Activated CD8-positive, alpha-beta T cell treated with anti-CD3 and anti-CD28 coated beads for 36 hours (primary cell): Measurements from ENCODE around the gene NEK6. TPM values are rescaled to one million over a fixed set of nuclear protein-coding genes. Genes with fewer than 3 reads are reported as not detected.
"Not testable (repeated sequence)": the region's sequence is repeated elsewhere in the genome, so short reads cannot be mapped to it uniquely, and the experiment has no call there.

Source experiments
- ATAC-seq: fragments of 200-7000 bp; cut with Tn5 transposase; one replicate; pipeline ENCODE4 v1.10.0; 2021; ENCODE audit warnings: mild to moderate bottlenecking, moderate library complexity
- CTCF ChIA-PET: fragments of 350-600 bp; sonication (Branson Sonifier 250); formaldehyde crosslinking; loops from one replicate; lab custom pipeline; 2021; ENCODE audit warnings: antibody characterized with exemption; lab: Charles Lee
- POLR2A ChIA-PET: fragments of 350-600 bp; sonication (Branson Sonifier 250); formaldehyde crosslinking; loops from one replicate; lab custom pipeline; 2021; ENCODE audit warnings: antibody characterized with exemption; lab: Charles Lee
- DNase-seq: peaks from one replicate; pipeline ENCODE4 v3.0.0-alpha.2; 2020
- H3K27ac Mint-ChIP-seq: one replicate; pipeline ENCODE4 v1.8.0; 2021; ENCODE audit warnings: mild to moderate bottlenecking, mixed read lengths
- H3K27me3 Mint-ChIP-seq: one replicate; pipeline ENCODE4 v1.8.0; 2021; ENCODE audit warnings: mixed read lengths
- H3K36me3 Mint-ChIP-seq: one replicate; pipeline ENCODE4 v1.8.0; 2021; ENCODE audit warnings: low read depth, mixed read lengths
- H3K4me1 Mint-ChIP-seq: one replicate; pipeline ENCODE4 v1.8.0; 2021; ENCODE audit warnings: low read depth, mixed read lengths
- H3K4me3 Mint-ChIP-seq: one replicate; pipeline ENCODE4 v1.8.0; 2021; ENCODE audit warnings: mild to moderate bottlenecking, moderate library complexity, mixed read lengths
- H3K9me3 Mint-ChIP-seq: one replicate; pipeline ENCODE4 v1.8.0; 2021; ENCODE audit warnings: mixed read lengths
- intact Hi-C: fragments of 100-400 bp; cut with micrococcal nuclease; formaldehyde crosslinking; loops from one replicate; pipeline ENCODE4 v1.10.0; 2022
- total RNA-seq, 2 experiments: library from RNA; stranded (reverse); gene quantifications; one replicate each; pipeline ENCODE4 v1.2.3, GENCODE V29; 2021
- TF ChIP-seq, protein P1 (sequence below): fragments of 200-600 bp; IDR thresholded peaks from one replicate; pipeline ENCODE4 v1.8.0; 2022; ENCODE audit warnings: antibody characterized with exemption, mild to moderate bottlenecking

The NEK6 gene
- total RNA-seq, 2 experiments from 2014 or later: 20.2 to 21.8 TPM

DNA sequence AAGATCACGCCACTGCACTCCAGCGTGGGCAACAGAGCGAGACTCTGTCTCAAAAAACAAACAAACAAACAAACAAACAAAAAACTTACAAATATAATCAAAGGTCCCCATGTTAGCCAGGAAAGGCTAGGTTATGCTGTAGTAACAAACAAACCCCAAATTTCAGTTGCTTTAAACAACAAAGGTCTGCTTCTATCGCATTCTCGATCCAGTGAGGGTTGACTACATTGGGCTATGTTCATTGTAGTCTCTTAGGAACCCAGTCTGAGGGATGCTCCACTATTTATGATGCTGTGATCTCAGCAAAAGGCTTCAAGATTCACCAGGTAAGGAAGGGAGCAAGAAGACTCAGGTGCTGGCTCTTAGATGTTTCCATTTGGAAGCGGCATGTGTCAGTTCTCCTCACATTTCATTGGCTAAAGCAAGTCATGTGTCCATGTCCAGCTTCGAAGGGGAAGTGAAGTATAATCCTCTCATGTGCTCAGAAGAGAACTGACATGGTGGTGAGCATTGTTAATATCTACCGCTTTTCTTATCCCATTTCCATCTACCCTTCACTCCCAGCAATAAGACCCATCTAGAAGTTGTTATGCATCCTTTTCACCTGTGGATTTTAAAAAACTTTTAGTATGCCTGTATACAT, 26.5 kb upstream of the NEK6 start:
- no peaks in the 10 kb centered on the region for H3K4me1 Mint-ChIP-seq
- no peaks in the 10 kb centered on the region for H3K36me3 Mint-ChIP-seq
- intact Hi-C loops: no loop called here
- CTCF ChIA-PET: no interaction called here
- no peak for ATAC-seq
- no peak for DNase-seq
- no peaks in the 10 kb centered on the region for H3K9me3 Mint-ChIP-seq
- POLR2A ChIA-PET: no interaction called here
- no peak overlapping the region for H3K27ac Mint-ChIP-seq
- H3K4me3 Mint-ChIP-seq: no peak overlapping the region
- TF ChIP-seq, protein P1, sequence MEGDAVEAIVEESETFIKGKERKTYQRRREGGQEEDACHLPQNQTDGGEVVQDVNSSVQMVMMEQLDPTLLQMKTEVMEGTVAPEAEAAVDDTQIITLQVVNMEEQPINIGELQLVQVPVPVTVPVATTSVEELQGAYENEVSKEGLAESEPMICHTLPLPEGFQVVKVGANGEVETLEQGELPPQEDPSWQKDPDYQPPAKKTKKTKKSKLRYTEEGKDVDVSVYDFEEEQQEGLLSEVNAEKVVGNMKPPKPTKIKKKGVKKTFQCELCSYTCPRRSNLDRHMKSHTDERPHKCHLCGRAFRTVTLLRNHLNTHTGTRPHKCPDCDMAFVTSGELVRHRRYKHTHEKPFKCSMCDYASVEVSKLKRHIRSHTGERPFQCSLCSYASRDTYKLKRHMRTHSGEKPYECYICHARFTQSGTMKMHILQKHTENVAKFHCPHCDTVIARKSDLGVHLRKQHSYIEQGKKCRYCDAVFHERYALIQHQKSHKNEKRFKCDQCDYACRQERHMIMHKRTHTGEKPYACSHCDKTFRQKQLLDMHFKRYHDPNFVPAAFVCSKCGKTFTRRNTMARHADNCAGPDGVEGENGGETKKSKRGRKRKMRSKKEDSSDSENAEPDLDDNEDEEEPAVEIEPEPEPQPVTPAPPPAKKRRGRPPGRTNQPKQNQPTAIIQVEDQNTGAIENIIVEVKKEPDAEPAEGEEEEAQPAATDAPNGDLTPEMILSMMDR: no peak
- H3K27me3 Mint-ChIP-seq: peaks cover 7% of the 10 kb centered on the region

DNA sequence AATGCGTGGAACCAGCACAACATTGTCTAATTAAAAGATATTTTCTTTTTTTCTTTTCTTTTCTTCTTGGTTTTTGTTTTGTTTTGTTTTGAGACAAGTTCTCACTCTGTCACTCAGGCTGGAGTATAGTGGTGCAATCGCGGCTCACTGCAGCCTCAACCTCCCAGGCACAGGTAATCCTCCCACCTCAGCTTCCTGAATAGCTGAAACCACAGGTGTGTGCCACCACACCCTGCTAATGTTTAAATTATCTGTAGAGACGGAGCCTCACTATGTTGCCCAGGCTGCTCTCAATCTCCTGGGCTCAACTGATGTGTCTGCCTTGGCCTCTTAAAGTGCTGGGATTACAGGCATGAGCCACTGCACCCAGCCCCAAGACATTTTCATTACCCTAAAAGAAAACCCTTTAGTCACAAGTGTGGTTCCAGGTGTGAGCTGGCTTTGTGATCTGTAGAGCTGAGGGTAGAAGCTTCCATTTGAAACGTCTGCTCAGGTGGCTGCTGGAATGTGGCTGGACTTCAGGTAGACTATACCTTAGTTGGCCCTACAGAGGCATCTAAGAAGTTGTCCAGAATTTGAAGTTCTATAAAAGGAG, 19.1 kb upstream of the NEK6 start:
- intact Hi-C loops: no loop called here
- TF ChIP-seq, protein P1: no peak
- Mint-ChIP-seq H3K27me3 (peaks cover 9% of the 10 kb centered on the region), H3K4me3 (no peak overlapping the region), H3K9me3 (peaks cover 1% of the 10 kb centered on the region), H3K4me1 (peaks cover 37% of the 10 kb centered on the region), H3K36me3 (no peaks in the 10 kb centered on the region), H3K27ac (peak overlapping the region; percentile 75)
- peak; percentile 32 for DNase-seq
- POLR2A ChIA-PET: interaction anchor here (1.2 kb wide), 1 partner anchor 9 kb away, joined by 3 read pairs; no protein-coding TSS in a partner anchor
- ATAC-seq: peak; percentile 71
- CTCF ChIA-PET: interaction anchor here (1.4 to 1.5 kb wide), 2 partner anchors 9 to 112 kb away, joined by 3 to 7 read pairs; no protein-coding TSS in a partner anchor

DNA sequence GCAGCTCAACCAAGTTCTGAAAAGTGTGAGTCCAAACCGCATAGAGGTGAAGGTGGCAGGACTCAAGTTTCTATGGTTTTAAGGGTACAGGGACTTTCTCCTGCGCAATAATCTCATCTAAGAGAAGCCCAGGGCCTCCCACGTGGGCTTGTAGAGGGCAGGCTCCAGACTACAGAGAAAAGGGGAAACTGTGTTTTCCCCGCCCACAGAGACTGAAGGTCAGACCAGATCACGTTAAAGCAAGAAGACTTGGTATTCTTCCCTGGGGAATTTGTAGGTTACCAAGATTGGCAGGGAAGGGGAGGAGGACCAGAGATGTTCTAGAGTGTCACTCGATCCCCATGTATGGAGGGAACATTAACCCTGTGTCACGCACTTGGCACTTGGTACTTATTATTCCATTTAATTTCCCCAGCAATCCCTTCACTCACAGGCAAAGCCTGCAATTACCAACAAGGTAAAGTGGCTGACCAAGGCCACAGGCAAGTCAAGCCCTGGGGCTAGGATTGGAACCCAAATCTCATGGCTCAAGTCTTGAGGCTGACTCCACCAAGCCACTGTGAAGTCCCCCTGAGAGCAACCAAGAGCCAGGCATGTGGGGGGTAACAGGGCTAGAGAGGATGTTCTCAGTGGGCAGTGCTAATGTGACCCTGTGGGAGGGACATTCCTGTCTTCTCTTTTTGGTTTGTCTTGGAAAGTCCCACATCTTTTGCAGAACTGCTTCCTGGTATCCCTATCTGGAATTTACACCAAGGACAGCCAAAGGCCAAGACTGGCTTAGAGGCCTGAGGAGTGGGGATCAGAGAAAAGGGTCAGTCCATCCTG, 18.3 kb upstream of the NEK6 start:
- Mint-ChIP-seq H3K4me1 (peaks cover 37% of the 10 kb centered on the region), H3K36me3 (no peaks in the 10 kb centered on the region), H3K27ac (peak overlapping the region; percentile 37), H3K27me3 (peaks cover 9% of the 10 kb centered on the region), H3K9me3 (peaks cover 1% of the 10 kb centered on the region), H3K4me3 (no peak overlapping the region)
- intact Hi-C loops: no loop called here
- peak; percentile 69 for DNase-seq
- CTCF ChIA-PET: interaction anchor here (1.4 to 1.5 kb wide), 2 partner anchors 8 to 113 kb away, joined by 3 to 7 read pairs; no protein-coding TSS in a partner anchor
- peak; percentile 82 for ATAC-seq
- TF ChIP-seq, protein P1: no peak
- POLR2A ChIA-PET: interaction anchor here (0.6 to 1.2 kb wide), 2 partner anchors 8 to 37 kb away, joined by 3 to 4 read pairs; no protein-coding TSS in a partner anchor

DNA sequence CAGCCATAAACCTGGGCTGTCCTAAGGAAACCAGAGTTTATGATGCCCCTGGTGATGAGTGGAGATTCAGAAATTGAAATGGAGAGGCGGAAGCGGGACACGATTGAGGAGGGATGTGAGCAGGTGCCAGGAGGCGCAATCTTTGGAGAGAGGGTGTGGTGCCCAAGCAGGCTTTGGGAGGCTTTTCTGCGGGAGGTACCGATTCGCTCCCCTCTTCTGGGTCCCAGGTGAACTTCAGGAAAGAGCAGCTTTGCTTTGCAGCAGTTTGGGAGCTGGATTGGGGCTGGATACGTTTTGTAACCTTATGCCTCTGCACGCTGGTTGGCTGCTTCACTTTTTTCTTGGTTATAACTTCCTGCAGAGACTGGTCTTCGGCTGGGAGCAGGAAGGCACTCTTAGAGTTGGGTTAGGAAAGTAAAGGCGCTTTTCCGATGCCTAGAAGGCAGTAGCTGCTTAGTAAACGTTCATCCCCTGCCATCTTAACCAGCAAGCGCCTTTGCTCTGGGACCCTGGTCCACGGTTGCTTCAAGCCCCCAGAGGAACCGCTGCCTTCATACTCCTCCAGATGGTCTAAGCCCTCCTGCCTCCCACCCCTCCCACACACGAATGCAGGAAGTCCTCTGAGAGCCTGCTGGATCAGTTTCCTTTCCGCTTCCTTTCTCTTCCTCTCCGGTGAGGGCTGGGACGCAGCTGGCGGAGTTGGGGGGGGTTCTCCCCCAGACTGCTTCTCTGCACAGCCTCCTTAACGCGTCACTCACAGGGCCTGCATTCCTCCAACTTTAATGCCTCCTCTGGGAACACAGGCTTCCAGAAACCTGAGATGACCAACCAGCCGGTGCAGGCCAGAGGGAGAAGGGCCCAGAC, 15.2 kb upstream of the NEK6 start:
- ATAC-seq (no peak), DNase-seq (no peak)
- peaks cover 34% of the 10 kb centered on the region for H3K4me1 Mint-ChIP-seq
- H3K27me3 Mint-ChIP-seq: peaks cover 9% of the 10 kb centered on the region
- intact Hi-C loops: no loop called here
- H3K36me3 Mint-ChIP-seq: no peaks in the 10 kb centered on the region
- ChIA-PET POLR2A (no interaction called here), CTCF (no interaction called here)
- H3K9me3 Mint-ChIP-seq: no peaks in the 10 kb centered on the region
- H3K4me3 Mint-ChIP-seq: no peak overlapping the region
- H3K27ac Mint-ChIP-seq: no peak overlapping the region
- TF ChIP-seq, protein P1: no peak

DNA sequence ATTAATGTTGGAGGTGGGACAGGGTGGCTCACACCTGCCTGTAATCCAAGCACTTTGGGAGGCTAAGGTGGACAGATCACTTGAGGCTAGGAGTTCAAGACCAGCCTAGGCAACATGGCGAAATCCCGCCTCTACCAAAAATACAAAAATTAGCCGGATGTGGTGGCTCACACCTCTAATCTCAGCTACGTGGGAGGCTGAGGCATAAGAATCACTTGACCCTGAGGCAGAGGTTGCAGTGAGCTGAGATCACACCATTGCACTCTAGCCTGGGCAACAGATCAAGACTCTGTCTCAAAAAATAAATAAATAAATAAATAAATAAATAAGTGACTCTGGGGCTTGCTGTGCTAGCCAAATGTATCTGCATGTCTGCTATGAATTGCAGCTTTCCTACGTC, 10.4 kb upstream of the NEK6 start:
- CTCF ChIA-PET: interaction anchor here (0.8 to 1.7 kb wide), 3 partner anchors 9 to 120 kb away, joined by 3 read pairs; no protein-coding TSS in a partner anchor
- ATAC-seq: not testable (repeated sequence)

More for the DNA sequence above, 10.4 kb upstream of the NEK6 start:
- H3K27me3 Mint-ChIP-seq, H3K36me3 Mint-ChIP-seq, H3K27ac Mint-ChIP-seq, DNase-seq, intact Hi-C loops, H3K9me3 Mint-ChIP-seq, H3K4me3 Mint-ChIP-seq: not testable (repeated sequence)
- H3K4me1 Mint-ChIP-seq: peaks cover 17% of the 10 kb centered on the region
- POLR2A ChIA-PET: interaction anchor here (0.5 to 0.7 kb wide), 2 partner anchors 9 to 632 kb away, joined by 3 read pairs; no protein-coding TSS in a partner anchor
